Embryonic facial prominence (tissue), 1 donor: ENCODE data around the gene KAT8.
A peak's percentile ranks its signal among the peaks of the same experiment; 100 is the strongest.

Source experiments
- DNase-seq: peaks from one replicate; pipeline ENCODE4 v3.0.0-alpha.2; 2016; ENCODE audit errors: extremely low spot score

The KAT8 gene

GRCh38 chr16:31117384-31118222 lies at the start of gene KAT8:
Gene KAT8, plus strand, starts transcription at chr16:31117664. Its CDS starts 18 bp downstream, at chr16:31117682.
- DNase-seq = peak; percentile 96

- no peak for DNase-seq
Observed at GRCh38 chr16:31071861-31072260, 45.6 kb upstream of the KAT8 start.

- DNase-seq = no peak
Observed at GRCh38 chr16:31072540-31073141, 44.8 kb upstream of the KAT8 start.

- peak; percentile 89 for DNase-seq
Observed at GRCh38 chr16:31073142-31073969, 44.1 kb upstream of the KAT8 start.

- peak; percentile 100 for DNase-seq
Observed at GRCh38 chr16:31073970-31074813, 43.3 kb upstream of the KAT8 start, which contains the start of the genes ZNF646 and ZNF668. Gene ZNF646, plus strand, starts transcription at chr16:31074422. Its CDS starts 1,903 bp downstream, at chr16:31076325. Gene ZNF668, minus strand, starts transcription at chr16:31074240. Its CDS starts 9,781 bp downstream, at chr16:31064459.

GRCh38 chr16:31074814-31075183 lies 42.7 kb upstream of the KAT8 start:
- no peak for DNase-seq

GRCh38 chr16:31076319-31076718 lies 41.1 kb upstream of the KAT8 start:
- no peak for DNase-seq

GRCh38 chr16:31077024-31077423 lies 40.4 kb upstream of the KAT8 start:
- DNase-seq = no peak

- no peak for DNase-seq
Observed at GRCh38 chr16:31077592-31078396, 39.7 kb upstream of the KAT8 start.

- DNase-seq = no peak
Observed at GRCh38 chr16:31078597-31079341, 38.7 kb upstream of the KAT8 start.

GRCh38 chr16:31079342-31079944 lies 38.0 kb upstream of the KAT8 start:
- no peak for DNase-seq

- DNase-seq = no peak
Observed at GRCh38 chr16:31080035-31080629, 37.3 kb upstream of the KAT8 start.

GRCh38 chr16:31080756-31081419 lies 36.6 kb upstream of the KAT8 start:
- no peak for DNase-seq

- no peak for DNase-seq
Observed at GRCh38 chr16:31081428-31082351, 35.8 kb upstream of the KAT8 start.

- DNase-seq = no peak
Observed at GRCh38 chr16:31082368-31083045, 35.0 kb upstream of the KAT8 start.

GRCh38 chr16:31083081-31083480 lies 34.4 kb upstream of the KAT8 start:
- DNase-seq = no peak

GRCh38 chr16:31083556-31083955 lies 33.9 kb upstream of the KAT8 start:
- no peak for DNase-seq
